ENCODE results near the gene HORMAD1. TPM values are rescaled to one million over a fixed set of nuclear protein-coding genes. Genes with fewer than 3 reads are reported as not detected.

HORMAD1 gene
- polyA plus RNA-seq, 4 donors = not detected

Other genes starting within 250 kb of the HORMAD1 start
- gene TARS2, start 233.5 kb downstream of the HORMAD1 start, polyA plus RNA-seq (ENCODE audit: insufficient read length in 4 of 4) = 10 to 100 TPM; 19.5 to 32.6 (median 28.0) TPM
- gene ECM1, start 212.8 kb downstream of the HORMAD1 start, polyA plus RNA-seq (ENCODE audit: insufficient read length in 4 of 4) = 10 to 100 TPM; 12.4 to 16.0 (median 15.1) TPM
- under 1 TPM in 3 of 4 donors, not detected in 1; 0.55 to 0.64 (median 0.64) TPM for gene FALEC, start 205.1 kb downstream of the HORMAD1 start, polyA plus RNA-seq (ENCODE audit: insufficient read length in 4 of 4)
- gene ADAMTSL4, start 171.5 kb downstream of the HORMAD1 start, polyA plus RNA-seq (ENCODE audit: insufficient read length in 4 of 4) = 10 to 100 TPM; 12.7 to 19.5 (median 16.3) TPM
- gene MCL1, start 141.3 kb downstream of the HORMAD1 start, polyA plus RNA-seq (ENCODE audit: insufficient read length in 4 of 4) = 100 to 1,000 TPM; 142 to 214 (median 160) TPM
- gene ENSA, start 91.3 kb downstream of the HORMAD1 start, polyA plus RNA-seq (ENCODE audit: insufficient read length in 4 of 4) = 100 to 1,000 TPM; 213 to 231 (median 221) TPM
- gene GOLPH3L, start 23.7 kb downstream of the HORMAD1 start, polyA plus RNA-seq (ENCODE audit: insufficient read length in 4 of 4) = 10 to 100 TPM; 35.7 to 41.6 (median 39.5) TPM
- 10 to 100 TPM in 2 of 4 donors, 1 to 10 TPM in 2; 9.1 to 14.7 (median 10.2) TPM for gene CTSS, start 44.9 kb upstream of the HORMAD1 start, polyA plus RNA-seq (ENCODE audit: insufficient read length in 4 of 4)
- gene CTSK, start 87.4 kb upstream of the HORMAD1 start, polyA plus RNA-seq (ENCODE audit: insufficient read length in 4 of 4) = 10 to 100 TPM; 20.0 to 30.7 (median 29.8) TPM
- gene ARNT, start 155.7 kb upstream of the HORMAD1 start, polyA plus RNA-seq (ENCODE audit: insufficient read length in 4 of 4) = 10 to 100 TPM; 54.2 to 63.1 (median 59.1) TPM
- gene CTXND2, start 166.2 kb upstream of the HORMAD1 start, polyA plus RNA-seq (ENCODE audit: insufficient read length in 4 of 4) = under 1 TPM in 2 of 4 donors, not detected in 2; 0.11 to 0.16 TPM
- gene SETDB1, start 205.5 kb upstream of the HORMAD1 start, polyA plus RNA-seq (ENCODE audit: insufficient read length in 4 of 4) = 10 to 100 TPM; 57.6 to 94.5 (median 80.2) TPM